Parathyroid adenoma (tissue), 2 donors: Measurements from ENCODE around the gene MGMT.

ENCODE experiments used
- H2AFZ ChIP-seq: fragments of 300-600 bp; sonication (generic); one replicate; pipeline ENCODE4 v1.7.0; 2017; ENCODE audit warnings: antibody characterized with exemption, mild to moderate bottlenecking
- H3K27ac ChIP-seq: fragments of 300-600 bp; sonication (generic); one replicate; pipeline ENCODE4 v1.7.0; 2017
- H3K27me3 ChIP-seq: fragments of 300-600 bp; sonication (generic); one replicate; pipeline ENCODE4 v1.7.0; 2017; ENCODE audit warnings: low read length; ENCODE audit not compliant: control insufficient read depth, insufficient read depth
- H3K36me3 ChIP-seq: fragments of 300-600 bp; sonication (generic); one replicate; pipeline ENCODE4 v1.7.0; 2017; ENCODE audit warnings: low read length; ENCODE audit not compliant: control insufficient read depth, insufficient read depth
- H3K4me1 ChIP-seq: fragments of 300-600 bp; sonication (generic); one replicate; pipeline ENCODE4 v1.7.0; 2017; ENCODE audit warnings: control low read depth
- H3K4me2 ChIP-seq: fragments of 300-600 bp; sonication (generic); one replicate; pipeline ENCODE4 v1.7.0; 2017; ENCODE audit warnings: low read length
- H3K4me3 ChIP-seq: fragments of 300-600 bp; sonication (generic); one replicate; pipeline ENCODE4 v1.7.0; 2017; ENCODE audit warnings: low read depth, low read length
- H3K79me2 ChIP-seq: fragments of 300-600 bp; sonication (generic); one replicate; pipeline ENCODE4 v1.7.0; 2017; ENCODE audit warnings: control low read depth
- H3K9ac ChIP-seq: fragments of 300-600 bp; sonication (generic); one replicate; pipeline ENCODE4 v1.7.0; 2017; ENCODE audit warnings: mild to moderate bottlenecking
- H3K9me3 ChIP-seq: fragments of 300-600 bp; sonication (generic); one replicate; pipeline ENCODE4 v1.7.0; 2017; ENCODE audit warnings: low read length; ENCODE audit not compliant: control insufficient read depth
- CTCF ChIP-seq: fragments of 300-600 bp; sonication (generic); IDR thresholded peaks from one replicate; pipeline ENCODE4 v1.7.0; 2017; ENCODE audit warnings: antibody characterized with exemption, mild to moderate bottlenecking
- donor health status: primary hyperparathyroidism.

MGMT gene

GRCh38 chr10:129790715-129791446 is 323.8 kb downstream of the MGMT start:
- Histone ChIP-seq H3K79me2 (no peaks in the 10 kb centered on the region), H3K36me3 (no peaks in the 10 kb centered on the region), H3K4me1 (no peaks in the 10 kb centered on the region), H3K4me2 (no peak overlapping the region), H3K9ac (no peak overlapping the region), H3K27ac (no peak overlapping the region), H3K4me3 (no peak overlapping the region), H2AFZ (no peak overlapping the region), H3K9me3 (no peaks in the 10 kb centered on the region), H3K27me3 (no peaks in the 10 kb centered on the region)
- no peak for TF ChIP-seq CTCF

GRCh38 chr10:129792141-129792540 is 325.1 kb downstream of the MGMT start:
- H3K9ac ChIP-seq: no peak overlapping the region
- no peak for TF ChIP-seq CTCF
- no peaks in the 10 kb centered on the region for H3K9me3 ChIP-seq
- no peak overlapping the region for H3K4me2 ChIP-seq
- no peak overlapping the region for H3K4me3 ChIP-seq
- no peaks in the 10 kb centered on the region for H3K4me1 ChIP-seq
- H3K27ac ChIP-seq: no peak overlapping the region
- H2AFZ ChIP-seq: no peak overlapping the region
- H3K27me3 ChIP-seq: no peaks in the 10 kb centered on the region
- no peaks in the 10 kb centered on the region for H3K79me2 ChIP-seq
- no peaks in the 10 kb centered on the region for H3K36me3 ChIP-seq

- no peaks in the 10 kb centered on the region for H3K9me3 ChIP-seq
- no peak overlapping the region for H3K4me3 ChIP-seq
- no peak overlapping the region for H3K27ac ChIP-seq
- H3K36me3 ChIP-seq: no peaks in the 10 kb centered on the region
- TF ChIP-seq CTCF: no peak
- no peak overlapping the region for H3K4me2 ChIP-seq
- H2AFZ ChIP-seq: no peak overlapping the region
- no peaks in the 10 kb centered on the region for H3K4me1 ChIP-seq
- H3K27me3 ChIP-seq: no peaks in the 10 kb centered on the region
- H3K9ac ChIP-seq: no peak overlapping the region
- H3K79me2 ChIP-seq: no peaks in the 10 kb centered on the region
Observed at GRCh38 chr10:129792864-129793263, 325.8 kb downstream of the MGMT start.

- H3K9ac ChIP-seq: no peak overlapping the region
- no peaks in the 10 kb centered on the region for H3K9me3 ChIP-seq
- no peaks in the 10 kb centered on the region for H3K36me3 ChIP-seq
- H3K4me2 ChIP-seq: no peak overlapping the region
- no peak overlapping the region for H3K27ac ChIP-seq
- TF ChIP-seq CTCF: no peak
- no peaks in the 10 kb centered on the region for H3K79me2 ChIP-seq
- no peaks in the 10 kb centered on the region for H3K4me1 ChIP-seq
- H2AFZ ChIP-seq: no peak overlapping the region
- no peak overlapping the region for H3K4me3 ChIP-seq
- no peaks in the 10 kb centered on the region for H3K27me3 ChIP-seq
Observed at GRCh38 chr10:129793479-129793878, 326.4 kb downstream of the MGMT start.

- H3K4me3 ChIP-seq: no peak overlapping the region
- H2AFZ ChIP-seq: no peak overlapping the region
- H3K79me2 ChIP-seq: no peaks in the 10 kb centered on the region
- no peak overlapping the region for H3K9ac ChIP-seq
- TF ChIP-seq CTCF: no peak
- H3K36me3 ChIP-seq: no peaks in the 10 kb centered on the region
- H3K4me1 ChIP-seq: no peaks in the 10 kb centered on the region
- H3K9me3 ChIP-seq: no peaks in the 10 kb centered on the region
- H3K27ac ChIP-seq: no peak overlapping the region
- no peaks in the 10 kb centered on the region for H3K27me3 ChIP-seq
- no peak overlapping the region for H3K4me2 ChIP-seq
Observed at GRCh38 chr10:129793996-129794395, 327.0 kb downstream of the MGMT start.
